T-cell (primary cell): ENCODE data around the gene NIP7. TPM values are rescaled to one million over a fixed set of nuclear protein-coding genes. Genes with fewer than 3 reads are reported as not detected.
A peak's percentile ranks its signal among the peaks of the same experiment; 100 is the strongest.

Source experiments
- ATAC-seq, 4 experiments: fragments of 200-7000 bp in 3 of 4; fragments of 150-1000 bp in 1 of 4; cut with Tn5 transposase; replicated peaks in 1 of 4; 1 replicate in 3 of 4; 2 replicates in 1 of 4; pipeline ENCODE4 v1.10.0; 2021; ENCODE audit warnings: moderate library complexity in 3 of 4, mild to moderate bottlenecking in 2 of 4, moderate number of reproducible peaks in 1 of 4
- CTCF ChIA-PET, 2 donors: fragments of 300-600 bp; sonication (Branson Sonifier 250); formaldehyde crosslinking; loops; one replicate each; lab custom pipeline; 2022; ENCODE audit warnings: antibody characterized with exemption in 2 of 2; lab: Charles Lee
- POLR2A ChIA-PET, 2 donors: fragments of 300-600 bp; sonication (Branson Sonifier 250); formaldehyde crosslinking; loops; one replicate each; lab custom pipeline; 2022; ENCODE audit warnings: antibody characterized with exemption in 2 of 2; lab: Charles Lee
- DNase-seq, 35 experiments: peaks; one replicate each; pipeline versions ENCODE4 v3.0.0 to v3.0.0-alpha.2; 2013 to 2023
- H3K27ac ChIP-seq: one replicate; pipeline ENCODE4 v1.5.1; 2013; ENCODE audit warnings: low read length
- H3K27me3 ChIP-seq, 2 experiments: replicated peaks in 1 of 2; 1 replicate in 1 of 2; 2 replicates in 1 of 2; pipeline versions ENCODE4 v1.6.1 to v1.7.0; 2013; ENCODE audit warnings: low read length in 1 of 2, mixed read lengths in 1 of 2; ENCODE audit not compliant: control insufficient read depth in 2 of 2, insufficient read depth in 2 of 2; ENCODE audit errors: extremely low read depth in 1 of 2
- H3K36me3 ChIP-seq, 2 donors: 1 replicate in 1 of 2; 2 replicates in 1 of 2; pipeline versions ENCODE4 v1.6.1 to v1.7.0; 2013; ENCODE audit warnings: low read length in 1 of 2; ENCODE audit not compliant: control insufficient read depth in 2 of 2, insufficient read depth in 1 of 2; ENCODE audit errors: extremely low read depth in 1 of 2
- H3K4me1 ChIP-seq, 2 experiments: 1 replicate in 1 of 2; 2 replicates in 1 of 2; pipeline versions ENCODE4 v1.6.1 to v1.7.0; 2013; ENCODE audit warnings: low read length in 2 of 2, mixed read lengths in 1 of 2; ENCODE audit not compliant: insufficient read depth in 2 of 2, control insufficient read depth in 1 of 2; ENCODE audit errors: extremely low read depth in 1 of 2
- H3K4me3 ChIP-seq, 2 donors: 1 replicate in 1 of 2; 2 replicates in 1 of 2; pipeline versions ENCODE4 v1.5.1 to v1.7.0; 2013; ENCODE audit warnings: mild to moderate bottlenecking in 2 of 2, low read length in 1 of 2, moderate library complexity in 1 of 2; ENCODE audit not compliant: control insufficient read depth in 1 of 2; ENCODE audit errors: extremely low read depth in 1 of 2
- H3K9me3 ChIP-seq: 2 replicates; pipeline ENCODE4 v1.7.0; 2013
- H3K27ac Mint-ChIP-seq, 2 donors: one replicate each; pipeline ENCODE4 v1.8.0; 2020 to 2021; ENCODE audit warnings: mild to moderate bottlenecking in 2 of 2, mixed read lengths in 2 of 2
- H3K27me3 Mint-ChIP-seq, 2 donors: one replicate each; pipeline ENCODE4 v1.8.0; 2021 to 2022; ENCODE audit warnings: mixed read lengths in 2 of 2
- H3K36me3 Mint-ChIP-seq: one replicate; pipeline ENCODE4 v1.8.0; 2021; ENCODE audit warnings: mixed read lengths
- H3K4me1 Mint-ChIP-seq, 3 donors: one replicate each; pipeline ENCODE4 v1.8.0; 2020 to 2022; ENCODE audit warnings: mixed read lengths in 3 of 3, mild to moderate bottlenecking in 1 of 3
- H3K4me3 Mint-ChIP-seq, 3 donors: one replicate each; pipeline ENCODE4 v1.8.0; 2020 to 2022; ENCODE audit warnings: mild to moderate bottlenecking in 3 of 3, mixed read lengths in 3 of 3, moderate library complexity in 3 of 3
- H3K9me3 Mint-ChIP-seq, 3 donors: one replicate each; pipeline ENCODE4 v1.8.0; 2020 to 2022; ENCODE audit warnings: mixed read lengths in 3 of 3
- WGBS: methylation state at CpG from one replicate; pipeline ENCODE4 v1.1.5; 2013; ENCODE audit warnings: missing lambda C conversion rate; ENCODE audit not compliant: insufficient coverage; 5-methylcytosine and 5-hydroxymethylcytosine counted together
- total RNA-seq, 35 experiments: library from RNA in 6 of 35; stranded (reverse) in 6 of 35; fragments of 120-200 nt in 1 of 35; gene quantifications; one replicate each; pipeline versions ENCODE4 v1.2.1 to v1.2.4 and lab custom pipeline; 2013 to 2026

The NIP7 gene
- total RNA-seq, 5 donors from 2014 or later (not counting 1 experiment from before 2014, with no cell fraction given), result 23.7 to 32.9 (median 29.6) TPM

DNA sequence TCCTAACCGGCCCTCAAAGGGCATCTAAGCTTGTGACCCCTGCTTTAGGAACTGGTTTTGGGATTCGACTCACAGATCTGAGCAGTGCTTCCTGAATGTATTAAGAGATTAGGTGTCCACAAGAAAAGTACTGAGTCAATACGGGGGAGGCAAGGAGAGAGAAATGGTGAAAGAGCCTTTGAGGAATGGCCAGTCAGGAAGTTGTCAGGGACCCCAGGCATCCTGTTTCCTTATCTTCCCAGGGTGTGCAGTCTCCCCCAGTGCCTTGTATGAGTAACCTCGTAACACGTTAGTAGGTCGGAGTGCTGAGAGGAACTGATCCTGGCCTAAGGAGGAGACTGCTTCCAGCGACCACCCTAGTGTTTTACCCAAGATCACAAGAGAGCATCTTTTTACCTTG is 28.4 kb downstream of the NIP7 start:
- no peak for ATAC-seq
- Mint-ChIP-seq H3K4me1 (peaks cover 4 to 25% (median 7%) of the 10 kb centered on the region in 3 donors), H3K36me3 (peaks cover 57% of the 10 kb centered on the region), H3K27ac (no peak overlapping the region), H3K4me3 (no peak overlapping the region), H3K9me3 (no peaks in the 10 kb centered on the region), H3K27me3 (no peaks in the 10 kb centered on the region)
- Histone ChIP-seq H3K27ac (no peak overlapping the region), H3K36me3 (peaks cover 20 to 78% of the 10 kb centered on the region in 2 donors), H3K4me3 (no peak overlapping the region), H3K27me3 (no peaks in the 10 kb centered on the region), H3K4me1 (no peaks in the 10 kb centered on the region), H3K9me3 (no peaks in the 10 kb centered on the region)
- WGBS, result 97% methylated on average over 6 of the region's 7 CpGs
- no peak for DNase-seq
- ChIA-PET CTCF (no interaction called here), POLR2A (no interaction called here)

DNA sequence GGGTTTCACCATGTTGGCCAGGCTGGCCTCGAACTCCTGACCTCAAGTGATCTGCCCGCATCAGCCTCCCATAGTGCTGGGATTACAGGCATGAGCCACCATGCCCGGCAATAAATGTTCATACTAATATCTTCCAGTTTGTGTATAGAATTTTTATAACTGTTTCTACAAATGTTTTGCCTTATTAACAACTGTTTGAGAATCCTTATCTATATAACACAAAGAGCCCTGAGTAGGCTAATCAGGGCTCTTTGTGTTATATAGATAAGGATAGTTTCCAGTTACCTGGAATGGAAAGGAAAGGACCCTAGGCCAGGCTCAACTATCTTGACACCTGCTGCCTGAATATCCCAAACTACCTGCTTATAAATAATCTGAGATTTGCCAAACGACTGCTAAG is 29.3 kb downstream of the NIP7 start:
- Mint-ChIP-seq H3K4me3 (no peak overlapping the region), H3K9me3 (no peaks in the 10 kb centered on the region), H3K27ac (no peak overlapping the region), H3K27me3 (no peaks in the 10 kb centered on the region), H3K4me1 (peaks cover 4 to 29% (median 11%) of the 10 kb centered on the region in 3 donors), H3K36me3 (peaks cover 57% of the 10 kb centered on the region)
- 100% methylated on average over 2 of the region's 4 CpGs for WGBS
- no peaks in the 10 kb centered on the region for H3K9me3 ChIP-seq
- no peaks in the 10 kb centered on the region for H3K27me3 ChIP-seq
- no peak overlapping the region for H3K27ac ChIP-seq
- no peak overlapping the region for H3K4me3 ChIP-seq
- POLR2A ChIA-PET, result no interaction called here
- CTCF ChIA-PET, result interaction anchor here in 1 of 2 donors (0.6 kb wide), 1 partner anchor 57 kb away, joined by 4 read pairs; no protein-coding TSS in a partner anchor
- DNase-seq, result no peak
- H3K4me1 ChIP-seq, result no peaks in the 10 kb centered on the region
- no peak for ATAC-seq
- peaks cover 19 to 73% of the 10 kb centered on the region in 2 donors for H3K36me3 ChIP-seq

DNA sequence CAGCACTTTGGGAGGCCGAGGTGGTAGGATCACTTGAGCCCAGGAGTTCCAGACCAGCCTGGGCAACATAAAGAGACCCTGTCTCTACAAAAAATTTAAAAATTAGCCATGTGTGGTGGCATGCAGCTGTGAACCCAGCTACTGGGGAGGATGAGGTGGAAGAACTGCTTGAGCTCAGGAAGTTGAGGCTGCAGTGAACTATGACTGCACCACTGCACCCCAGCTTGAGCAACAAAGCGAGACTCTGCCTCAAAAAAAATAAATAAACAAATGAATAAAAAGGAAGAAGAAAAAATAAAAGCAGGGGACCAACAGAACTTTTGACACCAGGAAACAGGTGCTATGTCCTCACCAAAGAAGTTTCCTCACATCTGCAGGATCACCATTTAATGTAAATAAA is 32.0 kb downstream of the NIP7 start:
- Mint-ChIP-seq H3K9me3 (no peaks in the 10 kb centered on the region), H3K4me1 (peaks cover 9 to 24% (median 12%) of the 10 kb centered on the region in 3 donors), H3K36me3 (peaks cover 44% of the 10 kb centered on the region), H3K27me3 (no peaks in the 10 kb centered on the region), H3K4me3 (no peak overlapping the region), H3K27ac (peak overlapping the region in 1 of 2 donors; percentile 63)
- ChIA-PET POLR2A (interaction anchor here in 1 of 2 donors (0.5 kb wide), 1 partner anchor 237 kb away, joined by 8 read pairs; no protein-coding TSS in a partner anchor), CTCF (no interaction called here)
- Histone ChIP-seq H3K36me3 (peaks cover 13 to 50% of the 10 kb centered on the region in 2 donors), H3K9me3 (no peaks in the 10 kb centered on the region), H3K4me1 (no peaks in the 10 kb centered on the region), H3K27me3 (no peaks in the 10 kb centered on the region), H3K4me3 (no peak overlapping the region), H3K27ac (no peak overlapping the region)
- DNase-seq (no peak), ATAC-seq (no peak)
- no CpG with 5 or more reads among the region's 2 CpGs for WGBS

DNA sequence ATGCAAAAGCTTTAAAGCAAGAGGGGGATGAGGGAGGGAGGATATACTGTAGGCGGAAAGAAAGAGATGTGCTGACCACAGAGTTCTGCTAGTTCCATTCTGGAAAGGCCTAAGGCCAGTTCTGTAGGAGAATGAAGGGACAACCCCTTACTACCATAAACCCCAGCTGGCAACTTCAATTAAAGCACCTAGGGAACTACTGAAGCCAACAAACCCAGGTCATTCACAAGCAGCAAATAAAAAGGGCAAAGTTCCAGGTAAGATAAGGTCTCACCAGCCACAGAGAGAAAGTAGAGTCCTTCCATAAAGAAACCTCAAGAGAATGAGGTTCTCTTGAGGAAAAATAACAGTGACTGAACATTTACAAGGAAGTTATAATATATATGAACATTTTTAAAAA is 33.4 kb downstream of the NIP7 start:
- Mint-ChIP-seq H3K9me3 (no peaks in the 10 kb centered on the region), H3K4me3 (no peak overlapping the region), H3K27ac (no peak overlapping the region), H3K4me1 (peaks cover 9 to 27% (median 15%) of the 10 kb centered on the region in 3 donors), H3K36me3 (peaks cover 38% of the 10 kb centered on the region), H3K27me3 (no peaks in the 10 kb centered on the region)
- Histone ChIP-seq H3K9me3 (no peaks in the 10 kb centered on the region), H3K4me1 (no peaks in the 10 kb centered on the region), H3K27me3 (no peaks in the 10 kb centered on the region), H3K4me3 (no peak overlapping the region), H3K27ac (no peak overlapping the region), H3K36me3 (peaks cover 10 to 41% of the 10 kb centered on the region in 2 donors)
- DNase-seq (no peak), ATAC-seq (no peak)
- POLR2A ChIA-PET, result no interaction called here
- CTCF ChIA-PET, result no interaction called here
- no CpG with 5 or more reads among the region's 1 CpG for WGBS

DNA sequence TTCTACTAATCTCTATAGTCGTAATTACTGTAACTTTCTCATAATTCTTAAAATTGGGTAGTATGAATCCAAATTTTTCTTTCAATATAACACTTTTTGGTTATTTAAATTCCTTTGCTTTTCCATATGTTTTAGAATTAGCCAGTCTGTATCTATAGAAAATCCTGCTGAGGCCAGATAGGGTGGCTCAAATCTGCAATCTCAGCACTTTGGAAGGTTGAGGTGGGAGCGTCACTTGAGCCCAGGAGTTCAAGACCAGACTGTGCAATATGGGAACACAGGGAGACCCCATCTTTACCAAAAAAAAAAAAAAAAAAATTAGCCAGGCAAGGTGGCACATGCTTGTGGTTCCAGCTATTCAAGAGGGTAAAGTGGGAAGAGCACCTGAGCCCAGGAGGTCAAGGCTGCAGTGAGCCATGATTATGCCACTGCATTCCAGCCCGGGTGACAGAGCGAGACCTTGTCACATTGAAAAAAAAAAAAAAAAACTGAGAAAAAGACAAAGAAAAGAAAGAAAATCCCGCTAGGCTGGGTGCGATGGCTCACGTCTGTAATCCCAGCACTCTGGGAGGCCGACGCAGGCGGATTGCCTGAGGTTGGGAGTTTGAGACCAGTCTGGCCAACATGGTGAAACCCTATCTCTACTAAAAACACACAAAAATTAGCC is 37.0 kb downstream of the NIP7 start:
- Mint-ChIP-seq H3K27ac (no peak overlapping the region), H3K4me1 (peaks cover 5 to 35% (median 34%) of the 10 kb centered on the region in 3 donors), H3K27me3 (no peaks in the 10 kb centered on the region), H3K9me3 (no peaks in the 10 kb centered on the region), H3K36me3 (peaks cover 35% of the 10 kb centered on the region), H3K4me3 (no peak overlapping the region)
- ChIA-PET CTCF (interaction anchor here in 1 of 2 donors (0.7 kb wide), 1 partner anchor 240 kb away, joined by 3 read pairs; no protein-coding TSS in a partner anchor), POLR2A (interaction anchor here (0.6 to 0.7 kb wide), 2 partner anchors 12 to 21 kb away, joined by 3 to 8 read pairs; no protein-coding TSS in a partner anchor)
- no peaks in the 10 kb centered on the region for H3K27me3 ChIP-seq
- no peak overlapping the region for H3K27ac ChIP-seq
- 100% methylated on average over 2 of the region's 10 CpGs for WGBS
- peaks cover 7 to 44% of the 10 kb centered on the region in 2 donors for H3K36me3 ChIP-seq
- H3K9me3 ChIP-seq, result no peaks in the 10 kb centered on the region
- ATAC-seq, result no peak
- no peak for DNase-seq
- no peak overlapping the region for H3K4me3 ChIP-seq
- H3K4me1 ChIP-seq, result no peaks in the 10 kb centered on the region

DNA sequence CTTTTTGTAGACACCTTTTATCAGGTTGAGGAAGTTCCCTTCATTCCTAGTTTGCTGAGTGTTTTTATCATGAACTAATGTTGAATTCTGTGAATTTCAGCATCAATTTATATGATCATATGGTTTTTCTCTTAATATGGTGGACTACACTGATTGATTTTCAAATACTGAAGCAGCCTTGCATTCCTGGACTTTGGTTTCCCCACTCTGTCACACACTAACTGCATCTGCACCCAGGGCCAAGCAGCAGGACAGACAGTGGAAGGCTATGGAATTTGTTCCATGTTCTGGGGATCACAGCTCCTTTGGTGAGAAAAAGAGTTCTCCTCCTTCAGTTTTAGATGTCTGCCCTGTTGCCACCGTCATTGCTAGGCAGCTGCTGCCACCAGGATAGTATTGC is 38.5 kb downstream of the NIP7 start:
- Histone ChIP-seq H3K4me1 (no peaks in the 10 kb centered on the region), H3K27ac (no peak overlapping the region), H3K9me3 (no peaks in the 10 kb centered on the region), H3K4me3 (no peak overlapping the region), H3K27me3 (no peaks in the 10 kb centered on the region), H3K36me3 (peaks cover 7 to 52% of the 10 kb centered on the region in 2 donors)
- ChIA-PET CTCF (no interaction called here), POLR2A (interaction anchor here in 1 of 2 donors (0.6 kb wide), 2 partner anchors 44 to 177 kb away, joined by 6 to 8 read pairs; no protein-coding TSS in a partner anchor)
- no peaks in the 10 kb centered on the region for H3K9me3 Mint-ChIP-seq
- peak overlapping the region in 1 of 2 donors; percentile 45 for H3K27ac Mint-ChIP-seq
- H3K4me1 Mint-ChIP-seq, result peaks cover 16 to 40% (median 36%) of the 10 kb centered on the region in 3 donors
- H3K27me3 Mint-ChIP-seq, result no peaks in the 10 kb centered on the region
- no peak overlapping the region for H3K4me3 Mint-ChIP-seq
- DNase-seq (no peak), ATAC-seq (no peak)
- H3K36me3 Mint-ChIP-seq, result peaks cover 39% of the 10 kb centered on the region
- no CpG with 5 or more reads among the region's 1 CpG for WGBS
